SIG-M5 (cell line): ENCODE measurements around the gene FOXA3.

Experiments used
- DNase-seq: peaks from one replicate; lab custom pipeline; 2025; lab: John Stamatoyannopoulos, UW

FOXA3 gene

GRCh38 chr19:45874620-45874966 is 10.5 kb downstream of the FOXA3 start:
- no peak for DNase-seq

- DNase-seq = no peak
Measured at GRCh38 chr19:45876161-45876410, 12.0 kb downstream of the FOXA3 start.

- no peak for DNase-seq
Measured at GRCh38 chr19:45876411-45877197, 12.5 kb downstream of the FOXA3 start.

GRCh38 chr19:45878043-45878794 is 14.1 kb downstream of the FOXA3 start:
- DNase-seq = no peak

GRCh38 chr19:45879055-45879454 is 14.9 kb downstream of the FOXA3 start:
- no peak for DNase-seq

GRCh38 chr19:45879971-45880370 is 15.8 kb downstream of the FOXA3 start:
- DNase-seq = no peak

GRCh38 chr19:45881082-45881908 is 17.2 kb downstream of the FOXA3 start:
- no peak for DNase-seq

- DNase-seq = no peak
Measured at GRCh38 chr19:45881909-45882528, 17.9 kb downstream of the FOXA3 start.

- no peak for DNase-seq
Measured at GRCh38 chr19:45882652-45883585, 18.8 kb downstream of the FOXA3 start.

GRCh38 chr19:45883586-45883880 is 19.4 kb downstream of the FOXA3 start:
- DNase-seq = no peak

GRCh38 chr19:45883881-45884681 is 20.0 kb downstream of the FOXA3 start:
- no peak for DNase-seq

GRCh38 chr19:45884682-45885555 is 20.8 kb downstream of the FOXA3 start:
- DNase-seq = no peak

GRCh38 chr19:45885556-45886426 is 21.7 kb downstream of the FOXA3 start, which contains the start of gene IRF2BP1:
TSS of gene IRF2BP1 (minus strand) at chr19:45886141. CDS start at chr19:45885774, 367 bp downstream.
- DNase-seq = peak; percentile 42

GRCh38 chr19:45886427-45887199 is 22.5 kb downstream of the FOXA3 start:
- peak; percentile 59 for DNase-seq

- no peak for DNase-seq
Measured at GRCh38 chr19:45887200-45887710, 23.1 kb downstream of the FOXA3 start.

GRCh38 chr19:45889210-45889885 is 25.2 kb downstream of the FOXA3 start:
- DNase-seq = no peak

GRCh38 chr19:45890877-45891276 is 26.8 kb downstream of the FOXA3 start:
- DNase-seq = no peak
